Effector memory CD8-positive, alpha-beta T cell (primary cell): ENCODE data around the gene C20orf204.
"Not testable (repeated sequence)": the region's sequence is repeated elsewhere in the genome, so short reads cannot be mapped to it uniquely, and the experiment has no call there.

ENCODE experiments used
- ATAC-seq: fragments of 150-1000 bp; cut with Tn5 transposase; replicated peaks from 2 replicates; pipeline ENCODE4 v1.10.0; 2021; ENCODE audit warnings: mild to moderate bottlenecking, moderate library complexity
- DNase-seq, 3 experiments: peaks; one replicate each; pipeline ENCODE4 v3.0.0; 2021
- H3K27ac Mint-ChIP-seq, 2 donors: one replicate each; pipeline ENCODE4 v1.8.0; 2022; ENCODE audit warnings: mild to moderate bottlenecking in 2 of 2, mixed read lengths in 2 of 2, moderate library complexity in 2 of 2
- H3K27me3 Mint-ChIP-seq, 2 donors: one replicate each; pipeline ENCODE4 v1.8.0; 2022; ENCODE audit warnings: mixed read lengths in 2 of 2
- H3K36me3 Mint-ChIP-seq: one replicate; pipeline ENCODE4 v1.8.0; 2022; ENCODE audit warnings: mild to moderate bottlenecking, moderate library complexity, mixed read lengths; ENCODE audit not compliant: insufficient read depth
- H3K4me1 Mint-ChIP-seq, 2 donors: one replicate each; pipeline ENCODE4 v1.8.0; 2022; ENCODE audit warnings: low read depth in 2 of 2, mixed read lengths in 2 of 2
- H3K4me3 Mint-ChIP-seq, 2 donors: one replicate each; pipeline ENCODE4 v1.8.0; 2022; ENCODE audit warnings: mild to moderate bottlenecking in 2 of 2, mixed read lengths in 2 of 2, moderate library complexity in 2 of 2
- H3K9me3 Mint-ChIP-seq, 2 donors: one replicate each; pipeline ENCODE4 v1.8.0; 2022; ENCODE audit warnings: mixed read lengths in 2 of 2

Gene C20orf204

GRCh38 chr20:64086801-64087200, 50.8 kb downstream of the C20orf204 start:
- Mint-ChIP-seq H3K4me3 (no peak overlapping the region), H3K27me3 (peaks cover 0 to 17% of the 10 kb centered on the region in 2 donors), H3K36me3 (peaks cover 3% of the 10 kb centered on the region), H3K27ac (no peak overlapping the region), H3K4me1 (peaks cover 14% of the 10 kb centered on the region in 2 donors), H3K9me3 (no peaks in the 10 kb centered on the region)
- ATAC-seq = no peak
- no peak for DNase-seq

- DNase-seq, ATAC-seq, H3K27ac Mint-ChIP-seq, H3K9me3 Mint-ChIP-seq, H3K4me3 Mint-ChIP-seq, H3K36me3 Mint-ChIP-seq: not testable (repeated sequence)
- peaks cover 0 to 17% of the 10 kb centered on the region in 2 donors for H3K27me3 Mint-ChIP-seq
- peaks cover 9 to 13% of the 10 kb centered on the region in 2 donors for H3K4me1 Mint-ChIP-seq
Observed at GRCh38 chr20:64087226-64087825, 51.3 kb downstream of the C20orf204 start.

GRCh38 chr20:64088586-64088985, 52.6 kb downstream of the C20orf204 start:
- not testable (repeated sequence) for H3K27ac Mint-ChIP-seq, H3K9me3 Mint-ChIP-seq, DNase-seq, H3K4me3 Mint-ChIP-seq, H3K4me1 Mint-ChIP-seq, H3K36me3 Mint-ChIP-seq, ATAC-seq
- peaks cover 0 to 17% of the 10 kb centered on the region in 2 donors for H3K27me3 Mint-ChIP-seq
